Measurements from ENCODE around the gene FXR2.

DNA sequence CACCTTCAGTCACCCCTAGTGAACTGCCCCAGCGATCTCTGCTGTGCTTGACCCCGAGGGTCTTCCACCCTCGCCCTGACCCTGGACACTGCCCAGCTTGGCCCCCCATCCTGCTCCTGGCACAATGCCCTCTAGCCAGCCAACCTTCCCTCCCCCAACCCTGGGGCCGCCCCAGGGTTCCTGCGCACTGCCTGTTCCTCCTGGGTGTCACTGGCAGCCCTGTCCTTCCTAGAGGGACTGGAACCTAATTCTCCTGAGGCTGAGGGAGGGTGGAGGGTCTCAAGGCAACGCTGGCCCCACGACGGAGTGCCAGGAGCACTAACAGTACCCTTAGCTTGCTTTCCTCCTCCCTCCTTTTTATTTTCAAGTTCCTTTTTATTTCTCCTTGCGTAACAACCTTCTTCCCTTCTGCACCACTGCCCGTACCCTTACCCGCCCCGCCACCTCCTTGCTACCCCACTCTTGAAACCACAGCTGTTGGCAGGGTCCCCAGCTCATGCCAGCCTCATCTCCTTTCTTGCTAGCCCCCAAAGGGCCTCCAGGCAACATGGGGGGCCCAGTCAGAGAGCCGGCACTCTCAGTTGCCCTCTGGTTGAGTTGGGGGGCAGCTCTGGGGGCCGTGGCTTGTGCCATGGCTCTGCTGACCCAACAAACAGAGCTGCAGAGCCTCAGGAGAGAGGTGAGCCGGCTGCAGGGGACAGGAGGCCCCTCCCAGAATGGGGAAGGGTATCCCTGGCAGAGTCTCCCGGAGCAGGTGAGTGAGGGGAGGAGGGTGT lies 56.0 kb downstream of the FXR2 start, which contains the start of gene TNFSF13:
- TF ChIP-seq TARDBP (IDR thresholded peaks at IDR 0.05): no peak
- TF ChIP-seq ZNF384 (IDR thresholded peaks at IDR 0.05): no peak
- TF ChIP-seq HDGF (IDR thresholded peaks at IDR 0.05; ENCODE audit: borderline replicate concordance): no peak
- TF ChIP-seq SP1 (IDR thresholded peaks at IDR 0.05): no peak
- TF ChIP-seq, protein P1, sequence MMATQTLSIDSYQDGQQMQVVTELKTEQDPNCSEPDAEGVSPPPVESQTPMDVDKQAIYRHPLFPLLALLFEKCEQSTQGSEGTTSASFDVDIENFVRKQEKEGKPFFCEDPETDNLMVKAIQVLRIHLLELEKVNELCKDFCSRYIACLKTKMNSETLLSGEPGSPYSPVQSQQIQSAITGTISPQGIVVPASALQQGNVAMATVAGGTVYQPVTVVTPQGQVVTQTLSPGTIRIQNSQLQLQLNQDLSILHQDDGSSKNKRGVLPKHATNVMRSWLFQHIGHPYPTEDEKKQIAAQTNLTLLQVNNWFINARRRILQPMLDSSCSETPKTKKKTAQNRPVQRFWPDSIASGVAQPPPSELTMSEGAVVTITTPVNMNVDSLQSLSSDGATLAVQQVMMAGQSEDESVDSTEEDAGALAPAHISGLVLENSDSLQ (IDR thresholded peaks at IDR 0.05): no peak
